ENCODE results near the gene CDKAL1.

- TF ChIP-seq CTCF (IDR thresholded peaks at IDR 0.05) (no peak), POLR2A (IDR thresholded peaks at IDR 0.05) (no peak)
Observed at GRCh38 chr6:21163110-21163837, 629.0 kb downstream of the CDKAL1 start.

Data from vagina (tissue), 2 donors.